HepG2 (cell line): ENCODE measurements around the gene CUL7. TPM values are rescaled to one million over a fixed set of nuclear protein-coding genes. Genes with fewer than 3 reads are reported as not detected.

ENCODE experiments used
- BORCS8-MEF2B ChIP-seq: sonication (generic); formaldehyde crosslinking; IDR thresholded peaks from 2 replicates; pipeline ENCODE4 v1.8.0; 2022; ENCODE audit warnings: mild to moderate bottlenecking, missing genetic modification reagents
- CTCF ChIP-seq: sonication (generic); formaldehyde crosslinking; IDR thresholded peaks from 2 replicates; pipeline ENCODE4 v1.5.0; 2020; ENCODE audit warnings: mild to moderate bottlenecking, missing genetic modification reagents, moderate library complexity
- DRAP1 ChIP-seq: IDR thresholded peaks from 2 replicates; pipeline ENCODE4 v1.6.1; 2016; ENCODE audit warnings: missing genetic modification reagents, missing compliant biosample characterization
- ESRRA ChIP-seq: sonication (generic); formaldehyde crosslinking; IDR thresholded peaks from 2 replicates; pipeline ENCODE4 v1.5.1; 2020; ENCODE audit warnings: mild to moderate bottlenecking, low read depth, missing genetic modification reagents
- FOXO4 ChIP-seq: sonication (generic); formaldehyde crosslinking; conservative IDR thresholded peaks from 2 replicates; pipeline ENCODE4 v1.8.1; 2023; ENCODE audit warnings: missing genetic modification reagents
- GPBP1L1 ChIP-seq: sonication (generic); formaldehyde crosslinking; IDR thresholded peaks from 2 replicates; pipeline ENCODE4 v1.5.0; 2020; ENCODE audit warnings: mild to moderate bottlenecking, missing genetic modification reagents
- HNF1A ChIP-seq, 2 experiments: sonication (generic) in 1 of 2; formaldehyde crosslinking in 1 of 2; IDR thresholded peaks; 2 replicates each; pipeline versions ENCODE4 v1.4.0 to v1.6.1; 2016 to 2020; ENCODE audit warnings: borderline replicate concordance in 1 of 2, low read depth in 1 of 2, mild to moderate bottlenecking in 1 of 2, missing genetic modification reagents in 1 of 2
- MAFF ChIP-seq: IDR thresholded peaks from 2 replicates; pipeline ENCODE4 v1.6.1; 2011; ENCODE audit warnings: low read depth, low read length, improper control_type of control experiment
- MAFK ChIP-seq, 2 experiments: IDR thresholded peaks in 1 of 2; conservative IDR thresholded peaks in 1 of 2; 2 replicates each; pipeline ENCODE4 v1.6.1; 2011; ENCODE audit warnings: improper control_type of control experiment in 2 of 2, low read length in 2 of 2
- ONECUT2 ChIP-seq: sonication (generic); formaldehyde crosslinking; IDR thresholded peaks from 2 replicates; pipeline ENCODE4 v1.4.0; 2020; ENCODE audit warnings: missing genetic modification reagents
- SP1 ChIP-seq, 2 experiments: fragments of 450-650 bp in 1 of 2; sonication (generic) in 1 of 2; formaldehyde crosslinking in 1 of 2; IDR thresholded peaks; 2 replicates each; pipeline versions ENCODE4 v1.4.0 to v1.6.1; 2016 to 2020; ENCODE audit warnings: missing genetic modification reagents in 1 of 2
- ZBTB21 ChIP-seq: sonication (generic); formaldehyde crosslinking; IDR thresholded peaks from 2 replicates; pipeline ENCODE4 v1.4.0; 2020; ENCODE audit warnings: missing genetic modification reagents
- ZBTB42 ChIP-seq: sonication (generic); formaldehyde crosslinking; IDR thresholded peaks from 2 replicates; pipeline ENCODE4 v1.5.0; 2020; ENCODE audit warnings: mild to moderate bottlenecking, missing genetic modification reagents
- ZBTB44 ChIP-seq: sonication (generic); formaldehyde crosslinking; IDR thresholded peaks from 2 replicates; pipeline ENCODE4 v1.4.0; 2020; ENCODE audit warnings: missing genetic modification reagents
- ZNF235 ChIP-seq: sonication (generic); formaldehyde crosslinking; IDR thresholded peaks from 2 replicates; pipeline ENCODE4 v1.8.1; 2023; ENCODE audit warnings: mild to moderate bottlenecking, missing genetic modification reagents, borderline replicate concordance
- ZNF33B ChIP-seq: sonication (generic); formaldehyde crosslinking; IDR thresholded peaks from 2 replicates; pipeline ENCODE4 v1.5.1; 2020; ENCODE audit warnings: mild to moderate bottlenecking, missing genetic modification reagents
- ZNF562 ChIP-seq: sonication (generic); formaldehyde crosslinking; IDR thresholded peaks from 2 replicates; pipeline ENCODE4 v1.8.0; 2022; ENCODE audit warnings: missing genetic modification reagents, borderline replicate concordance
- polyA plus RNA-seq, 8 experiments: library from polyadenylated mRNA; depleted of rRNA in 3 of 8; stranded (reverse) in 7 of 8; unstranded in 1 of 8; fragments of >200 nt; fragmentation: Illumina TruSeq in 4 of 8; extraction: Trizol in 4 of 8; gene quantifications; 2 replicates each; pipeline versions ENCODE4 v1.2.1 to v1.2.3, GENCODE V29; 2011 to 2016; ENCODE audit warnings: low read depth in 4 of 8, missing spikeins in 1 of 8, mixed read lengths in 1 of 8; ENCODE audit not compliant: insufficient read depth in 1 of 8
- total RNA-seq, 5 experiments: library from RNA; depleted of rRNA; stranded (reverse); fragments of >200 nt; fragmentation: Illumina TruSeq; extraction: Trizol; gene quantifications; 2 replicates each; pipeline ENCODE4 v1.2.3, GENCODE V29; 2016; ENCODE audit warnings: low read depth in 1 of 5

Gene CUL7
- total and polyA plus RNA-seq, 2 of the 13 experiments (the other 11 are each of a cell fraction or from before 2014, with no cell fraction given) = 32.0 to 60.7 TPM

GRCh38 chr6:43053545-43054205 lies at the start of gene CUL7 (continued):
- TF ChIP-seq HNF1A (IDR thresholded peaks at IDR 0.05; ENCODE audit: low read depth) (no peak), HNF1A (CRISPR knock-in tag; IDR thresholded peaks at IDR 0.05; ENCODE audit: borderline replicate concordance) (peak; percentile 78; the same call in 1 of the 2 replicates), ZBTB44 (CRISPR knock-in tag) (peak; percentile 71; the same call in 1 of the 2 replicates), ZNF235 (CRISPR knock-in tag) (no peak), MAFK (conservative IDR thresholded peaks at IDR 0.05 in 1 of 2, IDR thresholded peaks at IDR 0.05 in 1 of 2; ENCODE audit: low read length in 2 of 2) (no peak), CTCF (CRISPR knock-in tag) (no peak), ESRRA (CRISPR knock-in tag) (no peak; the same call in 1 of the 2 replicates), ZNF33B (no peak), ZBTB21 (CRISPR knock-in tag) (peak; percentile 65), ZBTB42 (peak; percentile 82; the same call in 1 of the 2 replicates), FOXO4 (no peak), GPBP1L1 (no peak), ZNF562 (CRISPR knock-in tag) (no peak), ONECUT2 (CRISPR knock-in tag) (no peak), MAFF (no peak; the same call in 1 of the 2 replicates), SP1 (IDR thresholded peaks at IDR 0.05) (no peak), SP1 (CRISPR knock-in tag; IDR thresholded peaks at IDR 0.05) (peak; percentile 82; the same call in 1 of the 2 replicates), BORCS8-MEF2B (CRISPR knock-in tag) (peak; percentile 55), DRAP1 (CRISPR knock-in tag) (peak; percentile 88)
